BE2C (cell line): ENCODE data around the gene RELN.
A peak's percentile ranks its signal among the peaks of the same experiment; 100 is the strongest.

ENCODE experiments used
- DNase-seq: peaks from one replicate; pipeline ENCODE4 v3.0.0-alpha.2; 2020
- H3K27me3 ChIP-seq: fragments of 250-450 bp; sonication (Bioruptor Pico); 2 replicates; pipeline ENCODE4 v1.5.1; 2020; ENCODE audit warnings: mild to moderate bottlenecking
- H3K36me3 ChIP-seq: fragments of 250-450 bp; sonication (Bioruptor Pico); 2 replicates; pipeline ENCODE4 v1.5.1; 2020; ENCODE audit warnings: mild to moderate bottlenecking
- H3K4me1 ChIP-seq: fragments of 250-450 bp; sonication (Bioruptor Pico); 2 replicates; pipeline ENCODE4 v1.5.1; 2020
- H3K4me3 ChIP-seq: 2 replicates; pipeline ENCODE4 v1.5.1; 2011; ENCODE audit warnings: low read depth, low read length
- H3K9me3 ChIP-seq: fragments of 250-450 bp; sonication (Bioruptor Pico); 2 replicates; pipeline ENCODE4 v1.5.1; 2020
- TF ChIP-seq, protein P1 (sequence below): IDR thresholded peaks from 2 replicates; pipeline ENCODE4 v1.5.1; 2012; ENCODE audit warnings: mild to moderate bottlenecking, low read depth, low read length

RELN gene

DNA sequence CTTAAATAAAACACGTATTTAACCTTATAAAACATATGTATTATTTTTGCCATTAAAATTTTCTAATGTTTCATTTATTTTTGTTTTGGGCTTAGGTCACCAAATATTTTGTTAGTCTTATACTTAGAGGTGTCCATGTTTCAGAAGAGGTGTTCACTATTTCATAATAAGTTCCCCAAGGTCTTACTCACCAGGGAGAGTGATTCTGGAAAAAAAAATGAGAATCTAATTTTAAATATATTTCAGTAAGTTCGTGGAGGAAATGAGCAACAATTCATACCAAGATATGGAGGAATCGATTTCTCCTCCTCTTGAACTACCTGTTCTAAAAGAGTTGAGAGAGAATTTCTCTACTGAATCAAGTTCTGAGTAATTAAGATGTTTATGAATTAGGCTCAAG lies 271.9 kb downstream of the RELN start:
- TF ChIP-seq, protein P1, sequence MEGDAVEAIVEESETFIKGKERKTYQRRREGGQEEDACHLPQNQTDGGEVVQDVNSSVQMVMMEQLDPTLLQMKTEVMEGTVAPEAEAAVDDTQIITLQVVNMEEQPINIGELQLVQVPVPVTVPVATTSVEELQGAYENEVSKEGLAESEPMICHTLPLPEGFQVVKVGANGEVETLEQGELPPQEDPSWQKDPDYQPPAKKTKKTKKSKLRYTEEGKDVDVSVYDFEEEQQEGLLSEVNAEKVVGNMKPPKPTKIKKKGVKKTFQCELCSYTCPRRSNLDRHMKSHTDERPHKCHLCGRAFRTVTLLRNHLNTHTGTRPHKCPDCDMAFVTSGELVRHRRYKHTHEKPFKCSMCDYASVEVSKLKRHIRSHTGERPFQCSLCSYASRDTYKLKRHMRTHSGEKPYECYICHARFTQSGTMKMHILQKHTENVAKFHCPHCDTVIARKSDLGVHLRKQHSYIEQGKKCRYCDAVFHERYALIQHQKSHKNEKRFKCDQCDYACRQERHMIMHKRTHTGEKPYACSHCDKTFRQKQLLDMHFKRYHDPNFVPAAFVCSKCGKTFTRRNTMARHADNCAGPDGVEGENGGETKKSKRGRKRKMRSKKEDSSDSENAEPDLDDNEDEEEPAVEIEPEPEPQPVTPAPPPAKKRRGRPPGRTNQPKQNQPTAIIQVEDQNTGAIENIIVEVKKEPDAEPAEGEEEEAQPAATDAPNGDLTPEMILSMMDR, result no peak
- Histone ChIP-seq H3K36me3 (peaks cover 2% of the 10 kb centered on the region; the same call in 1 of the 2 replicates), H3K27me3 (no peaks in the 10 kb centered on the region), H3K4me3 (no peak overlapping the region), H3K4me1 (peaks cover 48% of the 10 kb centered on the region), H3K9me3 (no peaks in the 10 kb centered on the region)
- no peak for DNase-seq

DNA sequence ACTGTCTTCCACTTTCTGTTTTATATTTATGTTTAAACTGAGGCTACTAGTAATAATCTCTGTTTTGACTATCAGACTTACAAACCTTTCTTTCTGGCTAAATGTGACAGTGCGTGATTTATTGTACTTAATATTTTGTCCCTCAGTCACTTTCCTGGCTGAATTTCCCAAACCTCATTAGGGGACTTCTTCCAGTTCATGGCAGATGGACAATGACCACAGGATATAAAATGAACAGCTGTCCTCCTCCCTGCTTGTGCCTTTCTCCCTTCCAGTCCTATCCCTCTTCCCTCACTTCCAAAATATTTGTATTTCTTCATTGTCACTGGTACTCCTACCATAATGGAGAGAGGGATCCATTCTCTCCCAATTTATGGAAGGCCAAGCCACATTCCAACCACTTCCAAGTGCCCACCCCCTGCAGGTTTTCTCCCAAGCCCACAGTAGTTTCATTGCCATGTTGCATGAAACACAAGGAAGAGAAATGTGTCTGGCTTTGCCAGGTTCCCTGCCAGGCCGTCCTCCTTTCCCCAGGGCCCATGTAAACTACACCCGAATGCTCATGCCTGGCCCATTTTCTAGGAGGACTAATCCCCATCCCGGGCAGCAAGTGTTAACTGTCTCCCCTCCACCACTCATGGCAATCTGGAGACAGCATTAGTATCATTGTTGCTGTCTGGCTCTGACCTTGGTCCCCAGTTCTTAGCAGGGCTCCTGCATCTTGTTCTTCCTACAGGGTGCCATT lies 273.9 kb downstream of the RELN start:
- Histone ChIP-seq H3K36me3 (no peaks in the 10 kb centered on the region), H3K9me3 (no peaks in the 10 kb centered on the region), H3K4me1 (peaks cover 53% of the 10 kb centered on the region), H3K27me3 (no peaks in the 10 kb centered on the region), H3K4me3 (no peak overlapping the region)
- TF ChIP-seq, protein P1, result no peak
- DNase-seq, result peak; percentile 70

- TF ChIP-seq, protein P1, result no peak
- no peaks in the 10 kb centered on the region for H3K36me3 ChIP-seq
- H3K4me3 ChIP-seq, result peak overlapping the region; percentile 32; the same call in 1 of the 2 replicates
- no peaks in the 10 kb centered on the region for H3K27me3 ChIP-seq
- H3K4me1 ChIP-seq, result peaks cover 49% of the 10 kb centered on the region
- peak; percentile 89 for DNase-seq
- no peaks in the 10 kb centered on the region for H3K9me3 ChIP-seq
Measured at GRCh38 chr7:103714376-103714927, 275.0 kb downstream of the RELN start.

GRCh38 chr7:103712991-103713778 lies 276.3 kb downstream of the RELN start:
- peaks cover 44% of the 10 kb centered on the region for H3K4me1 ChIP-seq
- no peak for DNase-seq
- no peak overlapping the region for H3K4me3 ChIP-seq
- no peaks in the 10 kb centered on the region; the same call in 1 of the 2 replicates for H3K36me3 ChIP-seq
- H3K27me3 ChIP-seq, result no peaks in the 10 kb centered on the region
- no peaks in the 10 kb centered on the region for H3K9me3 ChIP-seq
- TF ChIP-seq, protein P1, result no peak

GRCh38 chr7:103711413-103711812 lies 278.0 kb downstream of the RELN start:
- Histone ChIP-seq H3K27me3 (no peaks in the 10 kb centered on the region), H3K36me3 (no peaks in the 10 kb centered on the region; the same call in none of the 2 replicates), H3K4me1 (peaks cover 40% of the 10 kb centered on the region), H3K9me3 (no peaks in the 10 kb centered on the region), H3K4me3 (no peak overlapping the region)
- TF ChIP-seq, protein P1, result no peak
- DNase-seq, result no peak
